Stimulated activated CD4-positive, alpha-beta T cell treated with anti-CD3 and anti-CD28 coated beads, Interleukin-15, amount 100 ng/mL, for 24 hours (primary cell): ENCODE results near the gene SMIM3.
"Not testable (repeated sequence)": the region's sequence is repeated elsewhere in the genome, so short reads cannot be mapped to it uniquely, and the experiment has no call there.

ENCODE experiments used
- DNase-seq: peaks from one replicate; pipeline ENCODE4 v3.0.0-alpha.2; 2020

Gene SMIM3

GRCh38 chr5:150765799-150766169 lies 12.8 kb upstream of the SMIM3 start:
- no peak for DNase-seq

- DNase-seq = no peak
These were observed 12.3 kb upstream of the SMIM3 start for GRCh38 chr5:150766251-150766650.

GRCh38 chr5:150771034-150771795 lies 7.3 kb upstream of the SMIM3 start:
- DNase-seq = no peak

- no peak for DNase-seq
These were observed 4.4 kb upstream of the SMIM3 start for GRCh38 chr5:150774145-150774544.

GRCh38 chr5:150777685-150778084 lies 872 bp upstream of the SMIM3 start:
- DNase-seq = no peak

GRCh38 chr5:150778088-150778516 lies 455 bp upstream of the SMIM3 start:
- DNase-seq = no peak

- DNase-seq = no peak
These were observed 1.0 kb downstream of the SMIM3 start for GRCh38 chr5:150779397-150780186.

- peak; percentile 51 for DNase-seq
These were observed 1.7 kb downstream of the SMIM3 start for GRCh38 chr5:150780187-150780692.

GRCh38 chr5:150780816-150781221 lies 2.3 kb downstream of the SMIM3 start:
- DNase-seq = no peak

- no peak for DNase-seq
These were observed 3.4 kb downstream of the SMIM3 start for GRCh38 chr5:150781706-150782614.

GRCh38 chr5:150782850-150783249 lies 4.3 kb downstream of the SMIM3 start:
- no peak for DNase-seq

- peak; percentile 70 for DNase-seq
These were observed 4.9 kb downstream of the SMIM3 start for GRCh38 chr5:150783422-150783928.

- no peak for DNase-seq
These were observed 7.4 kb downstream of the SMIM3 start for GRCh38 chr5:150785950-150786349.

- no peak for DNase-seq
These were observed 8.3 kb downstream of the SMIM3 start for GRCh38 chr5:150786876-150787275.

GRCh38 chr5:150787656-150788055 lies 9.1 kb downstream of the SMIM3 start:
- DNase-seq = no peak

- no peak for DNase-seq
These were observed 10.4 kb downstream of the SMIM3 start for GRCh38 chr5:150788977-150789376.

GRCh38 chr5:150789450-150789849 lies 10.9 kb downstream of the SMIM3 start:
- DNase-seq = no peak

GRCh38 chr5:150789943-150790611 lies 11.5 kb downstream of the SMIM3 start:
- peak; percentile 81 for DNase-seq

- DNase-seq = no peak
These were observed 13.0 kb downstream of the SMIM3 start for GRCh38 chr5:150791536-150791935.

- DNase-seq = not testable (repeated sequence)
These were observed 14.9 kb downstream of the SMIM3 start for GRCh38 chr5:150793423-150793888.

- DNase-seq = no peak
These were observed 16.4 kb downstream of the SMIM3 start for GRCh38 chr5:150794927-150795326.

- no peak for DNase-seq
These were observed 18.8 kb downstream of the SMIM3 start for GRCh38 chr5:150797384-150797783.
